RWPE2 (cell line): Measurements from ENCODE around the gene YJEFN3.

Source experiments
- ATAC-seq: fragments of 200-7000 bp; cut with Tn5 transposase; 3 replicates; pipeline ENCODE4 v1.9.1; 2021; ENCODE audit warnings: low read depth
- DNase-seq: peaks from one replicate; pipeline ENCODE4 v3.0.0-alpha.2; 2020; ENCODE audit warnings: low spot score
- H3K27ac ChIP-seq: fragments of 450-650 bp; 2 replicates; pipeline ENCODE4 v1.5.1; 2017; ENCODE audit warnings: mild to moderate bottlenecking; ENCODE audit not compliant: poor library complexity, severe bottlenecking
- H3K27me3 ChIP-seq: fragments of 250-450 bp; sonication (Bioruptor Pico); 2 replicates; pipeline ENCODE4 v1.5.1; 2021; ENCODE audit warnings: mild to moderate bottlenecking, moderate library complexity; ENCODE audit not compliant: insufficient read depth, poor library complexity, severe bottlenecking
- H3K36me3 ChIP-seq: fragments of 250-450 bp; sonication (Bioruptor Pico); 2 replicates; pipeline ENCODE4 v1.5.1; 2020; ENCODE audit warnings: low read depth, mild to moderate bottlenecking, moderate library complexity
- H3K4me1 ChIP-seq: fragments of 250-450 bp; sonication (Bioruptor Pico); 2 replicates; pipeline ENCODE4 v1.5.1; 2021; ENCODE audit warnings: mild to moderate bottlenecking, moderate library complexity; ENCODE audit not compliant: insufficient read depth, poor library complexity, severe bottlenecking
- H3K4me3 ChIP-seq: fragments of 250-450 bp; sonication (Bioruptor Pico); 2 replicates; pipeline ENCODE4 v1.5.1; 2021; ENCODE audit warnings: mild to moderate bottlenecking, moderate library complexity; ENCODE audit not compliant: severe bottlenecking
- H3K9me3 ChIP-seq: fragments of 250-450 bp; sonication (Bioruptor Pico); 2 replicates; pipeline ENCODE4 v1.5.1; 2021; ENCODE audit warnings: mild to moderate bottlenecking, moderate library complexity; ENCODE audit not compliant: severe bottlenecking
- CTCF ChIP-seq: fragments of 450-650 bp; IDR thresholded peaks from one replicate; pipeline ENCODE4 v1.5.1; 2017; ENCODE audit warnings: mild to moderate bottlenecking, moderate library complexity; ENCODE audit not compliant: poor library complexity, severe bottlenecking

YJEFN3 gene

DNA sequence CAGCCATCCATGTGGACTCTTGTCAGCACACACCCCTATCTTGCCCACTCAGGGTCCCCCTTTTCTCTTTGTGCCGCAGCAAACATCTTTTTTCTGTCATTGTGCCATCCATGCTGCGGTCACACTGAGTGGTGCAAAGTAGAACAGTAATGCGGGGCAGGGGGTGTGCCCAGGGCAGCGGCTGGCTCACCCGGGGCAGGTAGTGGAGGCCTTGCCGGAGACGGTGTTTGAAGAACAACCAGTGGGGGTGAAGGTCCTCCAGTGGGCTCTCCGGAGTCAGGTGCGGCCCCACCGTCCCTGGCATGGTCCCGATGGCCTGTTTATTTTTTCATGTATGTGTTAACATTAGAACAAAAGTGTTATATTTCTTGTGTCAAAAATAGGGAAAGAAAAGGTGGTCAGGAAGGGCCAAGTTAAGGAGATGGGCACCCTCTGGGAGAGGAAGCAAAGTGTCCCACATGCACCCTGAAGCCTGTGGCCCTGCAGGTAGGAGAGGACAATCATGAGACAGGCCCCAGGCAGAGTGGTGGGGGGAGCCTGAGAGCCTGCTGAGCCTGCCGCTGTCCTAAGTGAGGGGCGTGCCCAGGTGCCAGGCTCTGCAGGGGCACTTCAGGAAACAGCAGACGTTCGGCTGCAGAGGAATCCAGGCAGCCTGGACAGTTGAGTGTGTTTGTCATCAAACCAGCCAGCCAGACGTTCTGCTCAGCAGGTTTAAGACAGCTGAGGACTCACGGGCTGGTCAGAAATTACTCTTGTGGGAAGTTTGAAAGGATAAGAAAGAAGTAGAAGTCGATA is 25.7 kb upstream of the YJEFN3 start:
- TF ChIP-seq CTCF, result no peak
- ATAC-seq, result no peak
- H3K9me3 ChIP-seq, result no peaks in the 10 kb centered on the region
- no peak overlapping the region for H3K27ac ChIP-seq
- no peaks in the 10 kb centered on the region for H3K4me1 ChIP-seq
- DNase-seq, result no peak
- H3K27me3 ChIP-seq, result no peaks in the 10 kb centered on the region
- H3K4me3 ChIP-seq, result no peak overlapping the region
- H3K36me3 ChIP-seq, result peaks cover 60% of the 10 kb centered on the region

GRCh38 chr19:19504754-19505668 is 23.7 kb upstream of the YJEFN3 start:
- Histone ChIP-seq H3K27ac (no peak overlapping the region), H3K4me3 (no peak overlapping the region), H3K27me3 (no peaks in the 10 kb centered on the region), H3K36me3 (peaks cover 45% of the 10 kb centered on the region), H3K9me3 (no peaks in the 10 kb centered on the region), H3K4me1 (no peaks in the 10 kb centered on the region)
- DNase-seq (no peak), ATAC-seq (no peak)
- no peak for TF ChIP-seq CTCF

DNA sequence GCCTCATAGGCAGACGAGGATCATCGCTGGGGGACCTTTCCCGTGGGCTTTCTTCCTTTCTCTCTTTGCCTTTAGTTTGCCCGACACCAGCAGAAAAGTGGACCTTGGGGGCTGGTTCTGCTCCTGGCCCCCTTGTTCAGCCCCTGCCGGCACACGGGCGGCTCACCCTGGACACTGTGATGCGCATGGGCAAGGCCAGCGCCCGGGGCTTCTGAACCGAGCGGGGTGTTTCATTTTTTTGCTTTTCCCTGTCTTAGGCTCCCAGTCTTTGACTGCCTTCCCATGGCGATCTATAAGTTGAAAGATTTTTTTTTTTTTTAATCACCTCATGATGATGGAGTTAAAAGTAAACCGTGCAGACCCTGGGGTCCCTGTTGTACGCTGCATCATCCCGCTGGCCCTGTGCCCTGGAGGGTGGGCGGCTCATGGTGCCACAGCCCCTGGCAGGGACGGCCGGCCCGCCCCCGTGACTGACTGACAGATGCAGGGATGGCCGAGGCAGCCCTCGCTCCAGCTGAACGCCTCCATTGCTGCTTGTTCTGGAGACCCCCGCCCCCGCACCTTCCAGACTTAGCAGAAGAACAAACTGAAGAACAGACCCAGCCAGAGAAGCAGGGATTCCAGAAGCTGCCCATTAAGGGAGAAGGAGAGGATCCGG is 22.9 kb upstream of the YJEFN3 start:
- Histone ChIP-seq H3K4me3 (no peak overlapping the region), H3K4me1 (no peaks in the 10 kb centered on the region), H3K36me3 (peaks cover 37% of the 10 kb centered on the region), H3K27me3 (no peaks in the 10 kb centered on the region), H3K9me3 (no peaks in the 10 kb centered on the region), H3K27ac (no peak overlapping the region)
- no peak for TF ChIP-seq CTCF
- ATAC-seq, result no peak
- DNase-seq, result no peak

DNA sequence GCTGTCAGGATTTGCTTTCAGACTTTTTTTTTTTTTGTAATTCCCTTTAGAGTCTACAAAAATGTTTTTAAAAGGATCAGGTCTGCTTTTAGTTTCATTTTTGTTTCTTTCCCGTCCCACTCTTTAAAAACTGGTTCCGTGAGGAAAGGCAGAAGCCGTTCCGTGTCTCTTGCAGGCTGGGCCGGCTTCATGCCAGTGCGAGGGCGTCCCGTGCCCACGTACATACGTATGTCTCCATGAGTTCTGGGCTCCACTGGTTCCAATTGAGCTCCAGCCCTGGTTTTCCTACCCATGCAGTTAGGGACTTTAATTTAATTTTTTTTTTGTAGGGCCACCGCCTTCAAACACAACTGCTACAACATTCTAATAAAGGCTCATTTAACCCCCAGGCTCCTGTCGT is 22.1 kb upstream of the YJEFN3 start:
- H3K4me1 ChIP-seq, result no peaks in the 10 kb centered on the region
- H3K4me3 ChIP-seq, result no peak overlapping the region
- DNase-seq (no peak), ATAC-seq (no peak)
- H3K9me3 ChIP-seq, result no peaks in the 10 kb centered on the region
- H3K27me3 ChIP-seq, result no peaks in the 10 kb centered on the region
- no peak for TF ChIP-seq CTCF
- H3K27ac ChIP-seq, result no peak overlapping the region
- H3K36me3 ChIP-seq, result peaks cover 29% of the 10 kb centered on the region
